Lower lobe of right lung (tissue), 2 donors: ENCODE measurements around the gene XIRP1. TPM values are rescaled to one million over a fixed set of nuclear protein-coding genes. Genes with fewer than 3 reads are reported as not detected.

Experiments used
- ATAC-seq, 2 donors: fragments of 200-7000 bp; cut with Tn5 transposase; one replicate each; pipeline ENCODE4 v1.9.1; 2020 to 2022; ENCODE audit warnings: mild to moderate bottlenecking in 2 of 2, moderate library complexity in 2 of 2
- DNase-seq: peaks from one replicate; pipeline ENCODE4 v3.0.0-alpha.2; 2020
- H3K27ac ChIP-seq: fragments of 200-600 bp; one replicate; pipeline ENCODE4 v1.8.0; 2022
- H3K27me3 ChIP-seq: fragments of 200-600 bp; one replicate; pipeline ENCODE4 v1.8.0; 2022; ENCODE audit warnings: low read depth
- H3K36me3 ChIP-seq: fragments of 200-600 bp; one replicate; pipeline ENCODE4 v1.8.0; 2022; ENCODE audit warnings: mild to moderate bottlenecking
- H3K4me1 ChIP-seq: fragments of 200-600 bp; one replicate; pipeline ENCODE4 v1.8.0; 2022
- H3K4me3 ChIP-seq: fragments of 200-600 bp; one replicate; pipeline ENCODE4 v1.8.0; 2022; ENCODE audit warnings: mild to moderate bottlenecking
- H3K9me3 ChIP-seq: fragments of 200-600 bp; one replicate; pipeline ENCODE4 v1.8.0; 2022
- CTCF ChIP-seq: fragments of 200-600 bp; IDR thresholded peaks from one replicate; pipeline ENCODE4 v1.8.0; 2022; ENCODE audit warnings: antibody characterized with exemption, mild to moderate bottlenecking
- intact Hi-C: fragments of 100-400 bp; cut with DNase I; formaldehyde crosslinking; loops from one replicate; pipeline ENCODE4 v1.11.0; 2022
- total RNA-seq: library from RNA; stranded (reverse); fragmentation: NEBNext Ultra II Directional; extraction: Animal tissue kit (Norgen Biotek cat#: 25700); gene quantifications from one replicate; pipeline ENCODE4 v1.2.1, GENCODE V29; 2021
- donor health status: DM: no; HTN: yes; CAD: no; lungs with severe emphysema.

XIRP1 gene
- total RNA-seq, 1 donor from 2014 or later, result not detected

DNA sequence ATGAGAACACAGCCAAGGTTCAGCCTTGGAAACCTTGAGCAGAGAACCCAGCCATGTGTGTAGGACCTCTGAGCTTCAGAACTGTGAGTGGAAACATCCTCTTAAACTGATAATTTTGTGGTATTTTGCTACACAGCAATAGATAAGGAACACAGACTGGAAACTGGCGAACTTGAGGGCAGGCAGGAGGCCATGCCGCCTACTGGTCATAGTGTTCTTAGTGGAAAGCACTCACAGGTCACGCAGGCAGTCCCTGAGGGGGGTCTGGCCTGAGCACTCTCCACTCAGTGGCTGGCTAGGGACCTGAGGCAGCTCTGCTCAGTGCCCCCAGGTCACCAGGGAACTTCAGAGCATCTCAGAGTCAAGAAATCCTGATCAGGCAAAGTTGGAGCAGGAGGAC is 9.7 kb upstream of the XIRP1 start:
- TF ChIP-seq CTCF, result no peak
- intact Hi-C loops, result loop anchor here (10.0 kb wide), 1 partner anchor 83 kb away; the partner anchor contains the start of gene CX3CR1

DNA sequence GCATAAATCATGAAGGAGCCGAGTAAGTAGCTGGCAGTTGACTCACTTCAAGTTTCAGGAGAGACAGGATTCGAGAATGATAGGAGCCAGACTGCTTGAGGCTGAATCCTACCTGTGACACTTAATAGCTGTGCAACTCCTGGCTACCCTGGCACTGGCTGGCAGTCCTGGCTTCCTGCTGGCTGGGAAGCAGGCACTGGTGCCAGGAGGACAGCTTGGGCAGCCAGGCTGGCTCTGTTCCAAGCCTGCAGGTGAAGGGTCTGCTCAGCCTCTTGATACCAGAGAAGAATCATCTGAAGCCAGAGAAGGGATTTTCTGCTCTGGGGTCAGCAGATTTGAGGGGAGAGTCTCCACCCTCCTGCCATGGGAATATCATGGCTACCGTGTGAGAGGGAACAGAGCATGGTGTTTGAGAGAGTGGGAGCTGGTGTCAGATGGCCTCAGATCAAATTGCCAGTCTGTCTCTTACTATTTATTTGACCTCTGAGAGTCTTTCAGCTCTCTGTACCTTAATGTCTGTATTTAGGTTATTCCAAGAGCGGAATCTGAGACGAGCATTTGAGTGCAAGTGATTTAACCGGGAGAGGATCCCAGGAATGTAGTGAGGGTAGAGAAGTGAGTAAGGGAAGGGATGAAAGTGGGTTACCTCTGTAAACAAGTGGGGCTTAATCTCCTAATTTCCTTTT is 4.4 kb upstream of the XIRP1 start:
- Histone ChIP-seq H3K27ac (no peak overlapping the region), H3K36me3 (no peaks in the 10 kb centered on the region), H3K9me3 (no peaks in the 10 kb centered on the region), H3K4me3 (no peak overlapping the region), H3K27me3 (no peaks in the 10 kb centered on the region), H3K4me1 (no peaks in the 10 kb centered on the region)
- DNase-seq, result no peak
- intact Hi-C loops, result no loop called here
- TF ChIP-seq CTCF, result no peak
- no peak for ATAC-seq

More for the DNA sequence above, 9.7 kb upstream of the XIRP1 start:
- ATAC-seq (peak in 1 of 2 donors; percentile 27), DNase-seq (no peak)
- H3K36me3 ChIP-seq, result no peaks in the 10 kb centered on the region
- no peak overlapping the region for H3K27ac ChIP-seq
- H3K4me1 ChIP-seq, result no peaks in the 10 kb centered on the region
- H3K27me3 ChIP-seq, result no peaks in the 10 kb centered on the region
- no peaks in the 10 kb centered on the region for H3K9me3 ChIP-seq
- H3K4me3 ChIP-seq, result no peak overlapping the region

GRCh38 chr3:39196034-39196433 is 3.6 kb upstream of the XIRP1 start:
- intact Hi-C loops, result no loop called here
- ATAC-seq, result no peak
- no peaks in the 10 kb centered on the region for H3K27me3 ChIP-seq
- no peak for TF ChIP-seq CTCF
- H3K27ac ChIP-seq, result no peak overlapping the region
- no peaks in the 10 kb centered on the region for H3K36me3 ChIP-seq
- H3K4me1 ChIP-seq, result no peaks in the 10 kb centered on the region
- H3K4me3 ChIP-seq, result no peak overlapping the region
- H3K9me3 ChIP-seq, result no peaks in the 10 kb centered on the region
- DNase-seq, result no peak

GRCh38 chr3:39193391-39193790 is 996 bp upstream of the XIRP1 start:
- intact Hi-C loops, result no loop called here
- Histone ChIP-seq H3K36me3 (no peaks in the 10 kb centered on the region), H3K9me3 (no peaks in the 10 kb centered on the region), H3K27me3 (no peaks in the 10 kb centered on the region), H3K4me1 (peaks cover 8% of the 10 kb centered on the region), H3K4me3 (no peak overlapping the region), H3K27ac (no peak overlapping the region)
- ATAC-seq (no peak), DNase-seq (no peak)
- no peak for TF ChIP-seq CTCF

DNA sequence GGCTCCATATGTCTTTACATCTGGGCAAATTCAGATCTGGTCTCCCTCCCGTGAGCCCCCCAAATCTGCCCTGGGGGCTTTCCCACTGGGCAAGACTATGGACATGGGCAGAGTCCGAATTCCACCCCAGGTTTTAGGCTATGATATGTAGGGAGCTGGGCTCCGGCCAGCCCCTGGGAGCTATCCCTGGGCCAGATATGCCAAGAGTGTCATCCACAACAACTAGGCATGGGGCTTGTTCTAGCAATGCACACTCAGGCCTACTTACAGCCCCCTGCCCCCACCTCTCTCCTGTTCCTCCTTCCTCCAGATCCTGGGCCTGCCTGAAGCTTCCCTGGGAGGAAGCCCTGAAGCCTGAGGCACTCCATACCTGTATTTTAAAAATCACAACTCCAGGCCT is 622 bp downstream of the XIRP1 start:
- Histone ChIP-seq H3K4me1 (peaks cover 8% of the 10 kb centered on the region), H3K4me3 (no peak overlapping the region), H3K27ac (no peak overlapping the region), H3K27me3 (no peaks in the 10 kb centered on the region), H3K36me3 (no peaks in the 10 kb centered on the region), H3K9me3 (no peaks in the 10 kb centered on the region)
- ATAC-seq (no peak), DNase-seq (no peak)
- no peak for TF ChIP-seq CTCF
- intact Hi-C loops, result no loop called here
